GM18870 (cell line): ENCODE measurements around the gene HHIP.
A peak's percentile ranks its signal among the peaks of the same experiment; 100 is the strongest.

ENCODE experiments used
- ATAC-seq: cut with Tn5 transposase; IDR thresholded peaks from one replicate; pipeline ENCODE4 v1.9.1; 2021; ENCODE audit warnings: moderate library complexity; ENCODE audit not compliant: unreplicated experiment

HHIP gene

GRCh38 chr4:144645631-144646522 lies at the start of gene HHIP:
Gene HHIP (plus strand): TSS chr4:144646156. CDS start chr4:144646676, 520 bp downstream.
- ATAC-seq: no peak

DNA sequence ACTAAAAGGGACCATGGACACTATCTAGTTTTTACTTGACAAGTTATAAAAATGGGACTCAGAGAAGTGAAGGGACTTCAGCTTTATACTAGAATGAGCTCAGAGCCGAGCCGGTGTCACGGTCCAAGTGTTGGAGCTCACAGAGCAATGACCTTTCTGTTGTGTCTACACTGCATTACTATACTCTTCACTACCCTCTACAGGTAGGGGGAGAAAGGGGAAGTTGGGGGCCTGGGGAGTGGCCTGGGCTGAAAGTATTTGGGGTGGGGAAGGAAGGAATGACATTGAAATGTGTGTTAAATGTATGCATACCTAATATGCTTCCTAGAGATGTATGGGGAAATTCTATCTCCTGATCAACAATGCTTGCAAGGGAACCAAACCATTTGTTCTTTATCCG lies 48.8 kb upstream of the HHIP start:
- ATAC-seq: no peak

- no peak for ATAC-seq
Measured at GRCh38 chr4:144599621-144600020, 46.3 kb upstream of the HHIP start.

DNA sequence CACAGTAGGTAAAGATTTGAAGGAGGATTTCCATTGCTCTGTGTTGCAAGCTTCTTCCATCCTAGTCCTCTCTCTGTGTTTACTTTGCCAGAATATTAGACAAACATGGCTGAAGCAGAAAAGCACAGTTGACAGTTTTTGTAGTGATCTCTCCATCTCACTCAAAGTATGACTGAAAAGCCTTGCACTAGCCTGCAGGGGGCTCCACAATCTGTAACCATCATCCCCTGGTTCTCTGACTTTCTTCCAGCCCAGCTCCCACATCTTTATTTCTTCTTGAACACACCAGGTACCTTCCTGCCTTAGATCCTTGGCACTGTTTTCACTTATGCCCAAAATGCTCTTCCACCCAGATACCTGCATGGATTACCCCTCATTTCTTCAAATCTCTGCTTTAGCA lies 34.1 kb upstream of the HHIP start:
- peak; percentile 58 for ATAC-seq

DNA sequence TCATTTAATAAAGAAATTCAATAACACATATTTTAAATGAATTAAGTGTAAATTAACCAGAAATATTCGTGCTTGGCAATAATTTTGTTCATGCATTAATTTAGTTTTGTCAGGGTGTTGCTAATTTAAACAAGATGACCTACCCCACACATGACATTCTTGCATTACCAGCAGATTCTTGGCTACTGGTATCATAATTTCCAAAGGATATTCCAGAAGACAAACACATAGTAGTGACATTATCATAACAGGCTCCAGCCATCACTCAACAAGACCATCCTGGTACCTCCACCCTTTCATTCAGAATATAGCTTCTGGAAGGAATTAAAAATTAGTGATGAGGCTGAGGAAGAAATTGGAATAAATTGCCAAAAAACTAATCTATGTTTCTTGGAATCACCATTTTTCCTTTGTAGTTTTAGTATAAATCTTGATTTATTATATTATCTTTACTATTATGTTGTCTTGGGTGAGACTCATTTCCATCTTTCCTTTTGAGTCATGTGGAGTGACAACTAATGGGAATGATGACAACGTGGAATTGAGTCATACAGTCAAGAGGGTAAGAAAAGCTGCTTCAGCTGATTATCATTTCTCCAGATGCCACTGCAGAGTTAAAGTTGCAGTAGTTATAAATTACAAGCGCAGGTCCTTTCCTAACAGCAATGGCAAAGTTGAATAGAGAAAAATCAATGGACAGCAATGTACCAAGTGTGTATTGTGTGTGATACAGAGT lies 30.9 kb upstream of the HHIP start:
- ATAC-seq: no peak

DNA sequence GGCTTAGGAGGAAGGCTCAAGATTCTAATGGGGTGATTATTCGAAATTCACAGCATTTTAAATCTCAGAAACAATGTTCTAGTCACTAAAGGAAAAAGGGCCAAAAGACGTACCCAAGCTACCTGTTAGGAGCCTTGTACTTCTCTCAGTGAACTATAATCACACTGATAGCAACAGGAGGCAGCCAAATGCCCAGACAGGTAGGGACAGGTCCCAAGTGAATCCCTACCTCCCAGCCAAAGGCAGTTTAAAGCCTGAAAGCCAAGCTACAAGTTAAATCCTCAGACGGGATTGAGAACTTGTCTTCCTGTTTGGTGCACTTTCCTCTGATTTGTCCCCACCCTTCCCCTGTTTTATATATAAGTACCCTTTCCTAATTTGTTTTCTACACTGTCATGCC lies 24.3 kb upstream of the HHIP start:
- no peak for ATAC-seq

- ATAC-seq: no peak
Measured at GRCh38 chr4:144627663-144628076, 18.3 kb upstream of the HHIP start.

DNA sequence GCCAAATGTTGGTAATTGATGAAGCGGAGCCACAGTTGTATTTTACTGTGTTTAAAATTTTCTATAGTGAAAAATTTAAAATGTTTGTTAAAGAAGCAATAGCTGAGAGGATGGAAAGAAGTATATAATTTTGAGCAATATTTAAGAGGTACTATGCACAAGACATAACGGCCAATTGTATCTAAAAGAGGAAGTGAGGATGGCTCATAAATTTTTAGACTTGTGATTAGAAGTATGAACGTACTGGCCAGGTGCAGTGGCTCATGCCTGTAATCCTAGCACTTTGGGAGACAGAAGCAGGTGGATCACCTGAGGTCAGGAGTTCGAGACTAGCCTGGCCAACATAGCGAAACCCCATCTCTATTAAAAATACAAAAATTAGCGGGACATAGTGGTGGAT lies 12.7 kb upstream of the HHIP start:
- ATAC-seq: no peak

DNA sequence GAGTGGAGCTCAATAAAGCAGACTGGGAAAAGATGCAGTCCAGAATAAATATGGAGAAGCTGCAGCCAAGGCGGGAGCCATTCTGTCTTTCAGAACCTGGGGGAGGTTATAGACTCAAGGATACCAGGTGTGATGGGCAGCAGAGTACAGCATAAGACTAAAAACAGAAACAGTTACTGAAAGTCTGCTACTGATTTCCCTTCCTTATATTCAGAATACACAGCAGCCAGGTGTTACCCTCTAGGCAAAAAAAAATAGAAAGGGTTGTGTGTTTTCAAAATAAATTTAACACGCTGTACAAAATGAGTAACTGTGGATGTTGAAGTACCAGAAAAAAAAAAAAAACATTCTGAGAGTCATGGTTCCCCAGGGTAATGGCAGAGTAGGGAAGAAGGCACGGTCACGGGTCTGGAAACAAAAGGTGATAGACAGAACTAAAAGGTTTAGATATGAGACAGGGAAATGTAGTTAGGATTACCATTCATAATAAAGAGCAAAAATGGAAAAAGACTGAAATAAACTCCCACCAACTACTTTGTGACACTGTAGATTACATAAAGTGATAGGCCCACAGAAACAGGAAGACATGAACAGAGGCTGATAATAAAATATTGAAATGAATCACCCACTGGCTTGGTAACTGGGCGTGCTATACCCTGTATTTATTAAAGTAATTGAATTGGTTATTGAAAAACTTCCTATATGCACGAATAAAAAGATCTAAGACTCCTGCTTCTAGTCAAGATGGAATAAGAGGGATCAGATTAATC lies 10.8 kb upstream of the HHIP start:
- peak; percentile 100 for ATAC-seq

GRCh38 chr4:144644368-144645101 lies 1.4 kb upstream of the HHIP start:
- ATAC-seq: no peak

DNA sequence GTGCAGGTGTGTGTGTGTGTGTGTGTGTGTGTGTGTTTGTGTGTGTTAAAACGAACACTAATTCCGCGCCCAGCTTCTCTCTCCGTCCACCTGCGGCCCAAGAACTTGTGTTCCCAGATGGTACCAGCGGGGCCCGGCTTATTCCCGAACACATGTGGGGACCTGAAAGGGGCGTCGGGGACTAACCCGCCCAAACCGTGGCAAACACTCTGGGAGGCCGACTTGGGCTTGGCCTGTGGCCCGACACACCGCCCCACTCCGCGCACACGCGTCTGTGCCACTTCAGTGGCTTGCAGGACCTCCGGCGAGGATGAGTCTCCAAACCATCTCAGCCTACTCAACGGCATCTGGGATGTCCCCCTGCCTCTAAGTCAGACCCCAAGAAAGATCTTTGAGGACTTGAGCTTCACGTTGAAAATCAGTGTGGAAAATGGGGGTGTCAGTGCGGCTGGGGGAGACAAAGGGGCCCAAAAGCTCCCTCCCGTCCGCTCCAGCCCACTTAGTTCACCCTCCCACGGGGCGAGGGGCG lies 790 bp upstream of the HHIP start:
- ATAC-seq: no peak

DNA sequence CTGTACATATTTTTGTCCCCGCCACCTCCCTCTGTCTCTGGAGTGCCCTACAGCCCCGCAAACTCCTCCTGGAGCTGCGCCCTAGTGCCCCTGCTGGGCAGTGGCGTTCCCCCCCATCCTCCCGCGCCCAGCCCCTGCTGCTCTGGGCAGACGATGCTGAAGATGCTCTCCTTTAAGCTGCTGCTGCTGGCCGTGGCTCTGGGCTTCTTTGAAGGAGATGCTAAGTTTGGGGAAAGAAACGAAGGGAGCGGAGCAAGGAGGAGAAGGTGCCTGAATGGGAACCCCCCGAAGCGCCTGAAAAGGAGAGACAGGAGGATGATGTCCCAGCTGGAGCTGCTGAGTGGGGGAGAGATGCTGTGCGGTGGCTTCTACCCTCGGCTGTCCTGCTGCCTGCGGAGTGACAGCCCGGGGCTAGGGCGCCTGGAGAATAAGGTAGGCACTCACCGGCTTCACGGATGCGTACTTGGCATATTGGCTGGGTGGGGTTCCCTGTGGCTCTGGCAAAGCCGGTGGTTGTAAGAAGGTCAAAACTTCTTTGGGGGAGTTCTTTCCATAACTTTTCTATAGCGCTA lies 653 bp downstream of the HHIP start:
- ATAC-seq: no peak

- no peak for ATAC-seq
Measured at GRCh38 chr4:144647095-144647561, 1.2 kb downstream of the HHIP start.

- no peak for ATAC-seq
Measured at GRCh38 chr4:144647590-144647989, 1.6 kb downstream of the HHIP start.

DNA sequence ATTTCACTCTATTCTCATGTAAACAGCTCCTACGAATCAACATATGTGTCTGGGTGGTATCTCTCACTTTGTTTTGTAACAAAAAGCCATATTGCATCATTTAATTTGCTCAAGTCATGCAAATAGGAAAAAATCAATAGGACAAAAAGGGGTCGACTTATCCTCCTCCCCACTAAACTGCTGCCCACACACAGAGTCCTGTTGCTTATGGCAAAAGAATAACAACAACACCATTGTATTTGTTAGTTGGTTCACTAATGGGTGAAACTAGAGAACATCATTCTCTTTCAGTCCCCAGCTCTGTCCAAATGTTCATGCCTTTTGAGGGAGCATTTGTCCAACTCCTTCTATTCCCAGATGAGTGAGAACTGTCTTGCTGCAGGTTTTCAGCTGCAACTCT lies 2.1 kb downstream of the HHIP start:
- ATAC-seq: no peak

DNA sequence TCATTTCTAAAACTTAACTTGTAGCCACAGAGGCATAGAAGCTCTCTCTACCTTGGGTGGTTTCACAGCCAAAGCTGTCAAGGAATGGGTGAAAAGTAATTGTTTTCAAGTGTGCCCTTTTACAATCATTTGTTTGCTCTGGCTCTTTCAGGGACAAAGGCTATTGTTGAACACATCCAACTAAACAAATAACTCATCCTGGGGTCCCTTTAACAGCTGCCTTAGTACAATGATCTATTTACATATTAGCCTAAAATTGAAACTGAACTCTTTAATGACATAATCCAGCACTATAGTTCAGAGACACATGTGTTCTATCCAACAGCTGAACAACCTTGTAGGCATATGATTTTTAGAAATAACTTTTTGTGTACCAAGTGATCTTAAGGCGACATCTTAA lies 3.7 kb downstream of the HHIP start:
- ATAC-seq: no peak

- ATAC-seq: no peak
Measured at GRCh38 chr4:144650311-144651005, 4.5 kb downstream of the HHIP start.

- no peak for ATAC-seq
Measured at GRCh38 chr4:144653781-144654545, 8.0 kb downstream of the HHIP start.

DNA sequence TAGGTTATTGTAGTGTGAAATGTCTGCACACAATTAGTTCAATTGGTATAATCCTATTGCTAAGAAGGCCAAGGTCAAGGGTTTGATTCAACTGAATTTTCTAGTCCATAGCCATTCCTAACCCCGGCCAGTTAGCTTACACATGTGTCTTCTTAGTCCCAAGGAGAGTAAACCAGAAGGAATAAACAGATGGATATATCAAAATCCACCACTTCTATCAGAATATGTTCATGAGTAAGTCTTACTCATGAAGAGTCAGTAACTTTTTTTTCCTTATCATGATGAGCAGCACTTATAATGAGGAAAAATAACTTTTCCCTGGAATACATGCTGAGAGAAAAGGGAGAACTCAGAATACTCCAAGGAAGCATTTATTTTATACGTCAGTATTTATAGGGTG lies 9.5 kb downstream of the HHIP start:
- no peak for ATAC-seq
